SKM-1 (cell line): Measurements from ENCODE around the gene PTPRM.

Experiments
- DNase-seq: peaks from one replicate; lab custom pipeline; 2025; ENCODE audit not compliant: unreplicated experiment; lab: John Stamatoyannopoulos, UW

Gene PTPRM

DNA sequence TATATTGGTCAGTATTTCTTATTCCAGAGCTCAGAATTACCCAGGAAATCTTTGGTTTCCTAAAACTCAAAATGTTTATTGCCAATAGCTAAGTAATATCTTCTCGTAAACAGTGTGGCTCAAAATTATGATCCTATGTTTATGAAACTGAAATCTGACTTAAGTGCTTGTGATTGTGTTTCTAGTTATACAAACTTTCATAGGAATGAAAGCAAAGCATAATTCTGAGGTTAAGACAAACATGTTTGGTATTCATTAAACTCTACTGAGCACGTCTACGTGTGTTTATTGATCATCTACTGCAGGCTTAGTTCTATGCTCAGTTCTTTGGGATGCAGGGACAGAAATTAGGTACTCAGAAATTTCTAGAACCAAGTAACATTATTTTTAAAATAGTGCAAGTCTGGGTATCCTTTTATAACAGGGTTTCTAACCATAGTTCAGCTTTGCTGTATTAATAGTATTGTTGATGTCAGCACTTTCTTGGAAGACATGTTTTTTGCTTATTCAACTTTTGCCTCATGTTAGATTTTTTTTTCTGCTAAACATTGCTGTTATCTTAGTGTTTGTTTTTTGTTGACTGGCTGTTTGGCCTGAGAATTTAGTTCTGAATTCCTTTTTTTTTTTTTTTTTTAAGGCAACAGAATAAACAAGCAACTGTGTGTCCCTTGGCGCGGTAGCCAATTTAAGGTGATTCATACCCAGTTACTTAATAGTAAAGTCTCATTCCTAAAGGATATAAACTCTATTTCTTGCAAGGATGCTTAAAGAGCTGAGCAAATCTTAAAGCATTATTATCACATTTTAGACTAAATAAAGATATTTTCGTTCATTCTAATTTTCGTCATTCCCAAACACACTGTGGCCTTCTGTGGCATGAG, 31.3 kb downstream of the PTPRM start:
- DNase-seq, result no peak

DNA sequence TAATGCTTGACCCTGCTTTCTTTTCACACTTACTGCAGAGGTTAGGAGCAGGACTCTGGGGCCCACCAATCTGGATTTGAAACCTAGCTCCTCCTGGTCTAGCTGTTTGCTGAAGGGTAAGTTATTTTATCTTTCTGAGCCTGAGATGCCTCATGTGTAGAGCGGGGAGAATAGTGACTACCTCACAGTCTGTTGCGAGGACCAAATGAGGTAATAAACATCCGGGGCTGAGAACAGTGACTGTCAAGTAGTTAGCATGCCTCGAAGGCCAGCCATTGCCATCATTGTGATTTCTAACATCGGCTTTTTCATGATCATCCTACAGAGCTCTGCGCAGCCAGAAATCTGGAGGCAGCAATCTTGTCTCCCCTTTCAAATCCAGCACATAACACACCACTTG, 32.9 kb downstream of the PTPRM start:
- no peak for DNase-seq

DNA sequence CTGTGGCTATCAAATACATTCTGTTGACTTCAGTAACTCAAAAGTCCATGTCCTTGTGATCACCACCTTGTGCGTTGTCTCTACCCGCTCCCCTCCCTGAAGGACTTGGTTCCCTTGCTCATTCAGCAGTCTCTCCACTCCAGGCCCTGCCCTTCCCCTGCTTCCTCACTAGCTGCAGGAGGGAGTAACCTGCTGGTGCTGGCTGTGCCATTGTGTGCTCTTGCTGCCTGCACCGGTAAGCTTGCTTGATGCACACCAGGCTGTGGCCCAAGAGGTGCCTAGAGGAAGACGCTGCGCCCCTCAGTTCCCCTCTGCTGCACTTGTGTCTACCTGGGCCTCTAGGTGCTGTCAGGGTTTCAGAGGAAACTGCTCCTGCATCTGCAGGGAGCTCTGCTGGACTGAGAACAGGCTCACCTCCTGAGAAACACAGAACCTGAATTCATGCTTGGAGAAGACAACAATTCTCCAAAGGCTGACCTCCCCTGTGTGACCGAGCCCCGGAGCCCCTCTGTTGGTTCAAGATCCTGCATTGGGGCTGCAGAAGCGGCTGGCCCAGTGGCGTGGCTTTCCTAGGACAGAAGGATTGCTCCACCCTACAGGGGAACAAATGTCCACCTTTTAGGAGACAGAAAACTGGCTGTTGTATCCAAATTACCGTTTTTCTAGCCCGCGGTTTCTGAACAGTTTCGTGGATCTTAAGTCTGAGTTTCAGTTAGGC, 33.6 kb downstream of the PTPRM start:
- DNase-seq, result peak; percentile 10

DNA sequence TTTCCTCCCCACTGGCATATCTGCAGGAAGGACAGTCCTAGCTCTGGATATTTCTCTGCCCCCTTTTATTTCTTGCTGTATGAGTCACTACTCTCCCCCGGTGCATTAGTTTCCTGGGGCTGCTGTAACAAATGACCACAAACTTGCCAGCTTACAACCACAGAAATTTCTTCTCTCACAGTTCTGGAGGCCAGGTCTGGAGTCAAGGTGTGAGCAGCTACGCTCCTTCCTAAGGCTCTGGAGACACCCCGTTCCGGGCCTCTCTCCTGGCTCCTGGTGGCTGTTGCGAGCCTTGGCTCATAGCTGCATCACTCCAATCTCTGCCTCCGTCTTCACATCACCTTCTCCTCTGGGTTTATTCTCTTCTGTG, 34.1 kb downstream of the PTPRM start:
- DNase-seq, result peak; percentile 6

DNA sequence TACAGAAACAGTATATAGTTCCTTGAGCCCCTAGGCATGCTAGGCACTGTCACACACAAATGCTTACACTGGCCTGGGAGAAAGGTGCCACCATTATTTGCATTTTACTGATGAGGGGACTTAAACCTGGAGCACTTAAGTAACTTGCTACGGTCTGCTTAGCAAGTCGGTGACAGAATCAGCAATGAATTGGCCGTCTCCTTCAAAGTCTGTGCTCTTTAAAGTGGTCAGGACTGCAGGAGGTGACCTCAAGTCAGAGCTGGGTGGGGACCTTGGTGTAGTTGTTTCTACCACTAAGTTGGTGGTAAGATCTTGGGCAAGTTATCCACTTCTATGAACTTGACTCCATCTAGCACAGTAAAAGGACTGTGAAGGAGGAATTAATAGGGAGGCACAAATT, 34.8 kb downstream of the PTPRM start:
- no peak for DNase-seq

DNA sequence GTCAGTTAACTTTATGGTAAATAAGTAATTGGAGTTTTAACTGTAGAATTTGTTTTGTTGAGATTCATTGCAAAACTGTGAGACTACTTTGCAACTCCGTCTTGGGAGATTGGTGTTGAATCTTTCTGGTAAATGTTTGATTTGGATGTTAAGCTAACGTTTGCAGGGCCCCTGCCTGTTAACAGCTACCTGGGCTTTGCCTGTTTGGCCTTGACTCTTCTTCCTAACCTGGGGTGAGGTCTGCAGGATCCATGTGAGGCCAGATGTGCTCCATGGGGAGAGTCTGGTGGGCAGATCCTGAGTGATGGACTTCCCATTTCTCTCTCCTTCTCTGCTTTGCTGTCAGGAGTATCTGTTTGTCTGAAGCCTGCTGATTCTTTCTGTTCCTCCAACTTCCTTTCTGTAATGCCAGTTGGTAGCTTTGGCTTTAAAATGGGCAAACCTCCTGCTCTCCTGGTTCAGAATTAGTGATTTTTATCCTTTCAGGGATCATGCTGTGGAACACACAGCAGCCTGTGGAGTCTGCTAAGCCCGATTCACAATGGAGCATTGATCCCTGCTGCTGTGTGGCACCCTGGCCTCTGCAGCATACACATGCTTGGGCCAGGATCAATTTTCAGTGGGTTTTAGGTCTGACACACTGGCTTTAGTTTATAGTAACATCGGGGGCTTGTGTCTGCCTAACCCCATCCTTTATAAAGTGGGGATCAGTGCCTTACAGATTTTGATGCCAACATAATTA, 36.3 kb downstream of the PTPRM start:
- no peak for DNase-seq

DNA sequence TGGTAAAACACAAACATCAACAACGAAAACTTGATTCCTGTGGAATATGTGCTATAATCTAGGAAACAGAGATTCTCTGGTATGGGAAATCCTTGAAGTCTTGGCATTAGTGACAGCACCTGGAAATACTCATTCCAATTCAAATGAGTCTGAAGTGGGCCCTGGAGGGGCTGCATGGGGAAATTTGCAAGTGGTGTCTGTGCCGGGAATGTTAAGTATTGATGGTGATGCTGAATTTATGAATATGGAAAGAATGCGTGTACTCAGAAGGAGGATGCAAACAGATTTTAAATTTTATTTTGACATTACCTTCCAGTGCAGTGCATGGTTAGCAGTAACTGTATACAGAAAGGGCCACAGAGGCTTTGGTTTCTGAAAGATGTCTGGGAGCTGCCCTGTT, 37.2 kb downstream of the PTPRM start:
- DNase-seq, result no peak

DNA sequence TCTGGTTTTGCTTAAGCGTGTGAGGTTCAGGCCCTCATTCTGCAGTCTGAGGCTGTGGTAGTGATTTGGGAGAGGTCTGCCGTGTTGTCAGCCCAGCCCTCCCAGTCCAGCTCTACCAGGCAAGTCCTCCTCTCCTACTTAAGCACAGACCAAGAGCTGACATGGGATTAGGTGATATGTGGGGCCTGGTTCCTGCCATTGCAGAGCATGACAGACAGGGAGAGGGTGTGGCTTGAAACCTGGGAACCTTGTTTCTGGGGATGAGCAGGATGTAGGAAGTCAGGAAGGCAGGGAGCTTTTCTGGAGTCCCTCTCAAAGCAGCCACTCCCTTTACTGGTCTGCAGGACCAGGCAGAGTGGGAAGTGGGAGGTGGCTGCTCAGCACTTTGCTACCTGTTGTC, 38.6 kb downstream of the PTPRM start:
- no peak for DNase-seq

DNA sequence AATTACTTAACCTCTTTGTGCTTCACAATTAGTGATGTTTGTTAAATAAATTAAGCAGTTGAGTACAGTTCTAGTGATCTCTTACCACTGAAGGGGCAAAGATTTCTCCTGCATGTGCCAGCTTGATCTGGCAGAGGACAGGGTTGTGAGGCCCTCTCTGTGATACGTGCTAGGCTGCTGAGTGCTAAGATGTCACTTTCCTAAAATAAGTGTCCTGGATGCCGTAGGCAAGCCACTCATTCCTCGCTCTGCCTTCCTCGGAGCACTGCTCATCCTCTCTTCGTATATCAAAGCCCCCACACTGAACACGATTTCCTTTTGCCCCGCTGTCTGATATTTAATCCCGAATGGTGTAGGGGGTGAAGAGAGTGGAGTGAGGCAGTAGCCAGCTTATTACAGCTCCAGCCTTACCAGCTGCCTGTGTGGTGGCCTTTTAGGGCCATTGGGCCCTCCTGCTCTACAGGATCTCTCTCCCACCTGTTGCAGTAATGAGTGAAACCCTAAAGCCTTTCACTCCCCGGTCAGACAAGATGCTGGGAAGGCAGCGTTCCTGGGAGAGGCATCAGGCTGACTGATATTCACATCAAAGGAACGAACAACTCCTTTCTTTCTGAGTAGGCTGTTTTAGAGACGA, 40.5 kb downstream of the PTPRM start:
- DNase-seq, result no peak

DNA sequence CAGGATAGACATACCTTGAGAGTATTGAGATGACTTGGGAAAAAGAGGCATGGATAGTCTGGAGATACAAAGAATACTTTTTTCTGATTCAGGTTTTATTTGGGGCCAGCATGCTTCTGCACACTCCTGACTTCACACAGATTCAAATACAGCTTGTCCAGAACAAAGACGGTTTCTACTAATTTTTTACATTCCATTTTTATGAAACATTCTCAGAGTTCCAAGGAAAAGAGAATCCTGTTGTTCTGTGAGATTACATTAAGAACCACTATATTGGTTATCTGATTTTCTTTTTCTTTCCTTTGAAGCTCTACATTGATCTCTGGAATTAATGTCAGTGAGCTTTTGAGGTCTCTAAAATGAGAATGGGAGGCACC, 41.0 kb downstream of the PTPRM start:
- no peak for DNase-seq

DNA sequence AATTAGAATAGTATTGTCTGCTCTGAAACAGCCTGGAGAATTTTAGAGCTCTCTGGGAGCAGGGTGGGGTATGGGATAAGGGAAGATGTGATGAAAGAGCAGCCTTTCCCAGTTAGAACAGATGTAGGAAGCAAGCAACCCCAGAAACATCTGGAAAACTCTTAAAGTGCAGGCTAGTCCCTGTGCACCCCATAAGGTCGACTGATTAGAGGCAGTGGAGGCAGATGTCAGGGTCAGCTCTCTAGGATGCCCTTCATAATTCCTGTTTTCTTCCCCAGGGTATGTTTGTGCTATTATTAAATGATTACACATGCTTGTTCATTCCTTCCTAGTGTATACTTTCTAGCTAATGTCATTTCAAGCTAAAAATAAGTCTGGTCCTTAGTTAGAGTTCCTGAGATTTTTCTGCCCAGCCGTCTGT, 41.7 kb downstream of the PTPRM start:
- DNase-seq, result no peak

DNA sequence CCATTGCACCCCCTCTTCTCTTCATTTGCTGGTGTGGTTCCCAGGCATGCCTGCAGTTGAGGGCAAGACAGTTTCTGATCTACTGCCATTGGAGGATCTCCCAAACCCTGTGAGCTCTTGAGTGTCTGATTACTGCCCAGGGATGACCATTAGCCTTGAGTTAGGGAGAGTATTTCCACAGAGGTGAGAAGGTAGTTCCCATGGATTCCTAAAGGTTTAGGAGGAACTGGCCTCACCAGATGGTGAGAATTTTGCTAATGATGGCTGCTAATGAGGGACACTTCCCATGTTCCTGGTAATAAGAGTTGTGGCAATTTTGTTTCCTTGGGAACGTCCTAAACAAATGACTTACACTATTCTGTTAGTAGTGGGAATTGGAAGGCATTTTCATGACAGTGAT, 42.5 kb downstream of the PTPRM start:
- DNase-seq, result no peak

DNA sequence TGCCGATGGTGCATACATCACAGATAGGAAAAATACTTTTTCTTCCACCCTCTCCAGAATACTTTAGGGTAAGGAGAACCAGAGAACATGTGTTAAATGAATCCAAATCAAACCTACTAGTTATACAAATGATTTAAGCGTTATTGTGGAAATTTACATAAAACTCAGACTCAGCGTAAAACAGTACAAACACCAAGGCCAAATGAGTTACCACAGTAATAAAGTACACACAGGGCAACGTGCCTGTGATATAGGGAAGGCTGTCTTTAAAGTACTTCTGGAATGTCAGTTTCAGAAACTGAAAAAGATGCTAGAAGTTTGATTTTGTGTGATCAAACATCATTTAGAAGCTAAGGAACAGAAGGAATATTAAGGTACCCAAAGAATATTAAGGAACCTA, 46.9 kb downstream of the PTPRM start:
- DNase-seq, result no peak

DNA sequence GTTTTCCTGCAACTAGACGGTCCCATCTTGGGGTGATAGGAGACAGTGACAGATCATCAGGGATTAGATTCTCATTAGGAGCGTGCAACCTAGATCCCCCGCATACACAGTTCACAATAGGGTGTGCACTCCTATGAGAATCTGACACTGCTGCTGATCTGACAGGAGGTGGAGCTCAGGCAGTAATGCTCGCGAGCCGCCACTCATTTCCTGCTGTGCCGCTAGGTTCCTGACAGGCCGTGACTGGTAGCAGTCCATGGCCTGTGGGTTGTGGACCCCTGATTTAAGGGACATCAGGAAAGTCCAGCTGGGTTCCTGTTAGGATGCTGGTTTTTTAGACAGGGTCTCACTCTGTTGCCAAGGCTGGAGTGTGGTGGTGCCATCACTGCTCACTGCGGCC, 48.7 kb downstream of the PTPRM start:
- DNase-seq, result no peak

DNA sequence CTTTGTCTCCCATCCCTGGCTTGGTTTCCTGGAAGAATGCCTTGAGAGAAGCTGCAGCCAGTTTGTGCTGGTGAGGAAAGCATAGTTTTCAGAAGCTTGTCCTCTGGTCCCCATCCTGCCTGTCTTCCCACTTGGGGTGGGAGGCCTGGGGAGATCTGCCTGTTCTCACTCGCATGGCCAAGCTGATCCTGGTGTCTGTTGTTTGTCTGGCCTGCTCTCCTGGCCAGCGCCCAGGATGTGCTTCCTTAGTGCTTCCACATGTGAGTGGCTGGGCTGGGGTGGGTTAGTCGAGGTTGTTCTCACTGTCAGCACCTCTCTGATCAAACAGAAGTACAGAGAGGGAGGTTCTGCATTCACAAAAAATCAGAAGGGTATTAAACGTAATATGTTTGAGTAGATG, 49.5 kb downstream of the PTPRM start:
- DNase-seq, result no peak

DNA sequence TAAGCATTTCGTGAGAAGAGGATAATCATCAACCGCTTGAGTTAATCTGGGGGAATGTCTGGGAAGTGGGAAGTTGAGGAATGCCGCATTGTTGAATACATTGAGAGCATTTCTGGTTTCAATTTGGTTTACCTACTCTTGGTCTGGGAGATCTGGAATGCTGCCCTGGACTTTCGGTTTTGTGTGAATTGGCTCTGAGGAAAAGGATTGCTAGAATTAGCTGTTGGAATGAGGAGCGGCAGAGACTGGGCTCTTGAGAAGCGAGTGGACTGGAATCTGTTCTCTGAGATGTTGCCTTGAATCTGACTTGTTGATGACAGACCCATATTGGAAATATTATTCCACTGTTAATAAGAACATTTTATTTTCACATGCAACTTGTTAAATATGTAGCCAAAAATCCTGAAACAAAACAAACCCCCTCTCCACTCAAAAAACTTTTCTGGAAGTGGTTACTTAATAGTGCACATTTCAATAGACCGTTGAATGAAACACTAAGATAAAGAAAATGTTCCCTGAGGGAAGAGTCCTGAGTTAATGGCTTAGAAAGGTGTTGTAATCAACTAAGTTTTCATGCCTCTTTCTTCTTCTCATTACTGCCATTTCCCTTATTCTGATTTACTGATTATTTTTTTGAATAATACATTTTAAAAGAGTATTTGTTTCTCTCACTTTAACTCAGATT, 50.8 kb downstream of the PTPRM start:
- DNase-seq, result no peak

DNA sequence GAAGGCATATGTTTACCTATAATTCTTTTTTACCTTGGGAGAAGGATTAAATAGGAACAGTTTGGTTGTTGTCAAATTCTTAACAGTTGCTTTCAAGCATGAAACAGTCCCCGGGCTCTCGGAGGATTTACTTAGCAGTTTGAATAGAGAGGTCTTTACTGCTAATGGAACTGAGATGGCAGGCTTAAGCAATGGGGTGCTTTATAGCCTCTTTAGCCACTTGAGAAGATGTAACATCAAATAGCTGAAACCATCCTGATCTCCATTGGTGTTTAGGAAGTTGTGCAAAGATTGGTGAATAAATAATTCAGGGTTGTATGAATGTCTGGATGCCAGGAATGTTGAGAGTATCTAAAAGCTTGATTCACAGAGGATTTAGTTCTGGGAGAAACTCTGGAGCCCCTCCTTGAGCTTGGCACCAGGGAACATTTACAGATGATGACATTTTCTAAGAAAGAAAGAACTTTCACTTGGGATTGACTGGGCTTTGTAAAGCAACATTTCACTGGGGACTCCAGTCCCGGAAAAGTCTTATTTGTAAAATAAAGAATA, 51.9 kb downstream of the PTPRM start:
- no peak for DNase-seq

DNA sequence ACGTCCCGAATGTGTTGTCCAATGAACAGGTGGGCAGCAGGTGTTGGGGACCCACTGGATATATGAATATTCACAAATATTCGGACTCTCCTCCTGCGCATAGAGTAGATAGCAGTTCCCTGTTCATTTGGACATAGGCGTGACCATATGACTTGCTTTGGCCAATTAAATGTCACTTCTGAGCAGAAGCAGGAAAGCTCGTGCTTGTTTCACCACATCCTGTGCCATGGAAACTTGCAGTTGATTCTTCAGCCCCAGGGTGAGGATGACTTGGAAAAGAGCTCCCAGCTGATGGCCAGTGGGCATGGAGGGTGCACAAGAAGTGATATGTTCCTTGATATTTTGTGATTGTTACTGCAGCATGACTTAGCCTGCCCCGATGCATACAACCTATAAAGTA, 52.6 kb downstream of the PTPRM start:
- no peak for DNase-seq

DNA sequence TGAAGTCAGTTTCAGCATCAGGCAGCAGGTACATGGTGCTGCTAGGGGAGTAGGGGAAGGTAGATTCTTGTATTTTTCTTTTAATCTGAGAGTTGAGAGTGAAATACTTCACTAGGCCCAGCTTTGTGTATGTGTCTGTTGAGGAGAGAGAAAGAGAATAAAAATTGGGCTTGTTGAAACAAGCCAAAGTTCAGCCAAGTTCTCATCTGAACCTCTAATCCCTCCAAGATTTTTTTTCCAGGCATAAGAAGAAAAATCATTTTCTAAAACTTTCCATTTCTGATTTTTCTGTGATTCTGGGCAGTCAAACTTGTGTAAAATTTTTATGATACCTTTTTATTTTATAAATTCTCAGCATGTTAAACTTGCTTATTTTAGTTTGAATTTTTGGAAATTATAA, 55.6 kb downstream of the PTPRM start:
- no peak for DNase-seq

DNA sequence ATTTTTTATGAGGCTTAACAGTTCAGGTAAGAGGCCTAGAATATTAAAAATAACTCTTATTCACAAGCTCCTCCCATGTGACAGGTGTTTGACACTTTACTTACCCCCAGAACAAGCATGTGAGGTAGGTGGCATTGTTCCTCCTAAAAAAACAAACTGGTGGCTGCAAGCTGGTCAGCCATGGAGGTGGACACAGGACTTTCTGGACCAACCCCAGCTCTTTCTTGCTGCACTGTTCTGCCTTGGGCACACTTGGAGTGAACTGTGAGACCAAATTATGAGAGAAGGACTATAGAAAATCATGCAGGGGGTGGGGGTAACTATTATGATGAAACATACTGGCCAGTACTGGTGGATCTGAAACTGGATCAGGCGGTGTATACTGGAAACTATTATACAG, 56.6 kb downstream of the PTPRM start:
- no peak for DNase-seq

DNA sequence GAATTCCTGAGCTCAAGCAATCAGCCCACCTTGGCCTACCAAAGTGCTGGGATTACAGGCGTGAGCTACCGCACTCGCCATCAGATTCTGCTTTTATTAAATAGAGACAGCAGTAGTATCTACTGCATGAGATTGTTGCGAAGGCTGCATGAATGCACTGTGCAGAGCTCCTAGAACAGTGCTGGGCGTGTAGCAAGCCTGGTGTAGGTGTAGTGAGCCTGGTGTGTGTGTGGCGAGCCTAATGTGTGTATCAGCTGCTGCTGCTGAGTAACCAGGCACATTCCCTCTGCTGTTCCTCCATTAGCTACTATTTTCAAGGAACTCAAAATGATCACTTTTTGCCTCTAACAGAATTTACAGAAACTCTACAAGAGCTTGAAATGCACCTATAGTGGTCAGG, 57.6 kb downstream of the PTPRM start:
- no peak for DNase-seq
